Left ventricle myocardium superior (tissue), 1 donor: Measurements from ENCODE around the gene SMIM36. TPM values are rescaled to one million over a fixed set of nuclear protein-coding genes. Genes with fewer than 3 reads are reported as not detected.
"Not testable (repeated sequence)": the region's sequence is repeated elsewhere in the genome, so short reads cannot be mapped to it uniquely, and the experiment has no call there.

Experiments
- ATAC-seq: fragments of 200-7000 bp; cut with Tn5 transposase; one replicate; pipeline ENCODE4 v1.9.1; 2020; ENCODE audit warnings: mild to moderate bottlenecking, moderate library complexity
- DNase-seq: peaks from one replicate; pipeline ENCODE4 v3.0.0-alpha.2; 2020
- intact Hi-C: fragments of 100-400 bp; cut with micrococcal nuclease; formaldehyde crosslinking; loops from one replicate; pipeline ENCODE4 v1.11.0; 2022
- long read RNA-seq: library from polyadenylated mRNA; unstranded; transcript quantifications from one replicate; pipeline ENCODE4 v2.0.0, GENCODE V29; 2021
- total RNA-seq: library from RNA; stranded (reverse); fragmentation: NEBNext Ultra II Directional; extraction: Animal tissue kit (Norgen Biotek cat#: 25700); gene quantifications from one replicate; pipeline ENCODE4 v1.2.1, GENCODE V29; 2021
- donor health status: DM: no; HTN: yes; CAD: no; lungs with severe emphysema.

SMIM36 gene
- total RNA-seq, result not detected
- long read RNA-seq, result 0 reads

DNA sequence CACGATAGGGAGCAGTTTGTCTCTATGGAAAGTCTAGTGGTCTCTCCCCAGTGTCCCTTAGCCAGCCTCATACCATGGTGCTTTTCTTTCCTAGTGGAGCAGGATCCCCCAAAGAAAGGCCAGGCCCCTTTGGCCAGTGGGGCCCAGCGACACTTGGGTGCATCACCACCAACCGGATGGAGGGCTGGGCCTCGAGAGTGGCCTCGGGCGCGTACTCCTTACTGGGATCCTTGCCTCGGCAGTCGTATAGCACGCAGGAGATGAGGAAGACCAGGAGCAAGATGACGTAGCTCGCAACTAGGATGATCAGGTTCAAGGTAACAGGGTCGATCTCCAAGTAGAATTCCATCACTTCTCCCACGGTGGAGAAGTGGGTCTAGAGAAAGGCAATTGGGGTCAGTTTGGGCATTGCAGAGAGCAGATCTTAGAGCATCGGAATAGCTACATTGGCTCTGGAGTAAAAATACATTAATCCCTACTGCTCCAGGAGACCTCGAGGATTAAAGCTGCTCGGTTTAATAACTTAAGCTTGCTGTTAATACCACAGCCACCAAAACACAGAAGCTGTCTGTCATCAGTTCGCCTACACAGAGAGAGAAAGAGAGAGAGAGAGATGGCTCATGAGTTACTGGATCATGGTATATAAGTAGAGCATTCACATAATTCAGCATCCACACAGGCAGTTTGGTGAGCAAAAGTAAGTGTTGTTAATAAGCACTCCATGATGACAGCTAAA, at the start of gene SMIM36:
Gene SMIM36, minus strand, starts transcription at position 467 of the 736 bp plus-strand sequence.
- no peak for ATAC-seq
- intact Hi-C loops, result loop anchor here (5.0 kb wide), 1 partner anchor 154 kb away; no protein-coding TSS in a partner anchor
- no peak for DNase-seq

DNA sequence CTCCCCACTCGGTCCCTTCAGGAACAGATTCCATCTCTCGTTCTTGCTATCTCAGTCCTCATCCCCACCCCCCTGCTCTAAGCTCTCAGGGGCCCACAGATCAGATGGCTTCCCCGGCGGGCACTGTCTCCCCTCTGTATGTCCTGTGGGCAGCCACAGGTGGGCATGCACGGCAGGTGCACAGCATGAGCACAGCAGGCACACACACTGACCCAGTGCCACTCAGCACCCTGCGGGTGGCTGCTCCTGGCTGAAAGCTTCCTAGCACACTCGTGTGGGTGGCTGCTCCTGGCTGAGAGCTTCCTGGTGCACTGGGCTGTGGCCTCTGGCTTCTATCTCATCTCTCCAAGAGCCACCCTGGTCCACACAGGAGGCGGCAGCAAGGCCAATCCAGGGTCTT, 44.5 kb upstream of the SMIM36 start:
- DNase-seq (no peak), ATAC-seq (no peak)
- intact Hi-C loops, result no loop called here

DNA sequence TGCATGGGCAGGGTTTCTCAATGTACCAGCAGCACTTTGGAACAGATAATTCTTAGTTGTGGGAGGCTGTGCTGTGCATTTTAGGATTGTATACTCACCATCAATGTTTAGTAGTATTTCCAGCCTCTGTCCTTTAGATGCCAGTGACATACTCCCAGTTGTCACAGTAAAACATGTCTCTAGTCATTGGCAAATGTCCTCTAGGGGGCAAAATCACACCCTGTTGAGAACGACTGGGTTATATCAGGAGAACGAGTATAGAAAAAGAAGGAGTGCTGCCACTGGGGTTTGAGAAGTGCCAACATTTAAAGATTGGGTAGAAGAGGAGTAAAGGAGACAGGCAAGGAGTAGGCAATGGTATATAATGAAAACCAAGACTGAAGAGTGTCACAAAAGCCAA, 37.9 kb upstream of the SMIM36 start:
- ATAC-seq (peak; percentile 43), DNase-seq (no peak)
- intact Hi-C loops, result no loop called here

DNA sequence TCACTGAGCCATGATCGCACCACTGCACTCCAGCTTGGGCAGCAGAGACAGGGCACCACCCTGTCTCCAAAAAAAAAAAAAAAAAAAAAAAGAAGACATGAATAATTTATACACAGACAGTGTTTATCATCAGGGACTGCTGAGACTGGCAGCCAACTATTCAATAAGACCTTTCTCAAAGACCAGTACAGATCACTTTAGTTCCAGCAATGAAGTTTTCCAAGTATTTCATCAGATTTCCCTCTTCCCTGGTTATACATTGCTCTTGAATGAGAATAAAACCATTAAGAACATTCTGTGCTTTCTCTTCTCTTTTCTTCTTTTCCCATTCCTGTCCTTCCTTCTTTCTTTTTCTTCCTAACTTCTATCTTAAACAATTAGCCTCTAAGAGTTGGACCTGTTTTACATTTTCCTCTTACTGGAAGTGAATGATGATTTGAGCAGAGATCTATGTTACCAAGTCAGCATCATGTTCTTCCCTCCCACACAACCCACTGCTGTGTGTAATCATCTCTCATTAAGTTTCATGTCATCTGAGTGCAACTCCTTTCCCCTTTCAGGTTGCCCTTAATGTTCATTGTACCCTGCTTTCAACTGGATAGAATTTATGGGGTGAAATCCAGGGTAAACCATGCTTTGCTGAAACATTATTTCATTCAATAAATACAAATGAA, 35.9 kb upstream of the SMIM36 start:
- no peak for DNase-seq
- intact Hi-C loops, result no loop called here
- peak; percentile 33 for ATAC-seq

DNA sequence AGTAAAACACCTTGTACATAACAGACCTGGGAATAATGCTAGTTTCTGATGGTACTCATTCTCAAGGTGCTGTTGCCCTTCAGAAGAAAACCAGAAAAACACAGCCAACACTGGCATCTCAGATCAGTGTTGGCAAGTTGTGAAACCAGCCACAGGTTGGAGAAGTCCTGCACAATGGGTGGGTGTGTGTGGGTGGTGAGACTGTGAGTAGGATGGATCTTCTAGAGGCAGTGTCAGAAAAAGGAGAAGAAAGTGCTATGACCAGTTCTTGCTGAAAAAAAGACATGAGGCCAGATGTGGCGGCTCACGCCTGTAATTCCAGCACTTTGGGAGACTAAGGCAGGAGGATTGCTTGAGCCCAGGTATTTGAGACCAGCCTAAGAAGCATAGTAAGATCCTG, 35.2 kb upstream of the SMIM36 start:
- ATAC-seq (no peak), DNase-seq (no peak)
- intact Hi-C loops, result no loop called here

DNA sequence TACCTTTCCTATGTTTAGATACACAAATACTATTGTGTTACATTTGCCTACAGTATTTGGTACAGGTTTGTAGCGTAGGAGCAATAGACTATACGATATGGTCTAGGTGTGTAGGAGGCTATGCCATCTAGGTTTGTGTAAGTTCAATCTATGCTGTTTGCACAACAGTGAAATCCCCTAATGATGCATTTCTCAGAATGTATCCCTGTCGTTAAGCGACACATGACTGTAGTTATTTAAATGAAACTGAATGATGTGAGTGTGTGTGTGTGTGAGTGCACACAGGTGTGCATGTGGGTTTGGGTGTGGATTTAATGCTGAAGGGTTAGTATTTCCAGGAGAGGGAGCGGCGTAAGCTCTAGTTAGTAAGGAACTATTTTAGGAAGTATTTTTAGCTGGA, 34.6 kb upstream of the SMIM36 start:
- DNase-seq (no peak), ATAC-seq (no peak)
- intact Hi-C loops, result no loop called here

DNA sequence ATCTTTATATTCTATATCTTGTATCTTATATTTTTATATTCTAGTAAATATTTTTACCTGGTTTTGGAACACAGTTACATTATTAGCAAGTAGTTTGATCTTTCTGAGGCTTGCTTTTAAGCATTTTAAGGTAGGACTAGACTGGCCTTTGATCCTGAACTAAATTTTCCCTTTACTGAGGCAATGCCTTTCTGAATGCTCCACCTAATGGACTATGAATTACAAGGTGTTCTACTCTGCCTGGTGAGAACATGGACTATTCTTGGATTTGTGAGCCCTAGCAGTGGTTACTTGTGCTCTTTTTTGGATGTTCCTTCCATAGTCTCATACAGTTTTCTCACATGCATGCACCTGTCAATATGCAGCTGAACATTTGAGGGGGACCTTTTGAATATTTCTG, 32.5 kb upstream of the SMIM36 start:
- DNase-seq, result no peak
- intact Hi-C loops, result no loop called here

DNA sequence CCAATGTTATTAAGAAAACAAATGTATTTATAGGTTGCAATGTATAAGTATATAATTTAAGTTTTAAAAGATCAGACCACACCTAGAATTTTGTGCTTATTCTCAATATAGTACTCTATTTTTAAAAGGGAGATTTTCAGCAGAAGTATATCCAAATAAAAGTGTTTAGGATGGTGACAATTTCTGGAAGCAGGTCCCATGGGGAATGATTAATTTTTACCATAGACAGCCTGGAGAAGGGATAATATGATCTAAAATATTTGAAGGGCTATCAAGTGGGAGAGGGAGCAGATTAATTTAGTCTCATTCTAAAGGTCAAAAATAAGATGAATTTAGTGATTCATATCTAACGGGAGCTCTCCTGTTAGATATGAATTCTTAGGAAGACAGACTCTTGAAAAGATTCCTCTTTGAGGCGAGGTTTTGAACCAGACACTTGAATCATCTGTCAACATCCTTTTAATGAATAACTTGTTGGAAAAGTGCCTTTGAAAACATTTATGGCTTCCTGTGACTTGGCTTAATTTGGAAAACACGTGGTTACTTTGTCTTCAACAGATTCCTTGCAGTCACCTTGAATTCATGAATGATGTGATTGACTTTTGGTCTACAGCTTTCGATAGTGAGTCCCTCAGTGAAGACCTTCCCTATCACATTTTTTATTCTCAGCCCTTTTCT, 29.3 kb upstream of the SMIM36 start:
- ATAC-seq, result no peak
- intact Hi-C loops, result no loop called here
- no peak for DNase-seq

More for the DNA sequence above, 32.5 kb upstream of the SMIM36 start:
- no peak for ATAC-seq

DNA sequence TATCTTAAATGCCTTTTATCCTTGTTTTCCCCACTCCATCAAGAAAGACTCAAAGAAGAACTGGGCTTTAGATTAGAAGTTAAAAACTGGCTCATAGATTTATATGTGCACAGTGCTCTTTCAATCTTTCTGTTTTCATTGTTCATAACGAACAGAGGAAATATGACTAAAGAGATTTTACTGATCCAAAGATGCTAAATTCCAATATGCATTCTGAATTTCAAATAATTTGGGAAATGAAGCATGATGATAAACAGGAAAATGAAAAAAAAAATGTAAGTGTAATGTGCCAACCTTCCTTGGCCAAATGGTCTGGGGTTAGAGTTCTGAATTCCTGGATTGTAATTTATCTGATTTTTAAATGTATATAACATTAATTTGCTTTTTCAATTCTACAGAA, 25.0 kb upstream of the SMIM36 start:
- intact Hi-C loops, result no loop called here
- ATAC-seq (no peak), DNase-seq (no peak)

DNA sequence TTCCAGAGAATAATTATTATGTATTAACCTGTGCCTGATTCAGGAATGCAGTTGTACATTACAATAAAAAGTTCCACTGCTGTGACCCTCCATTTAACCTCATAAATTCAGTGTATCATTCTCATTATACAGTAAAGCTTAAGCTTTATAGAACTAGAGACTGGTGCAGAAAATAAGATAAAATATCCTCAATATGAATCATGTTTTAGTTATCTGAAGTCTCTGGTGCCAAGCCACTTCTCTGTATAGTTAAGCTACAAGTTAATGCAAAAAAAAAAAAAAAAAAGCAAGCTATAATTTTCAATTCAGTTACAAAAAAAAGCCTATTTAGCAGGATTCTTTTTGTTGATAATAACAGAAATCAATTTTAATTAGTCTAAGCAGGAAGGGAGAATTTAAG, 22.4 kb upstream of the SMIM36 start:
- DNase-seq (no peak), ATAC-seq (no peak)
- intact Hi-C loops, result no loop called here

DNA sequence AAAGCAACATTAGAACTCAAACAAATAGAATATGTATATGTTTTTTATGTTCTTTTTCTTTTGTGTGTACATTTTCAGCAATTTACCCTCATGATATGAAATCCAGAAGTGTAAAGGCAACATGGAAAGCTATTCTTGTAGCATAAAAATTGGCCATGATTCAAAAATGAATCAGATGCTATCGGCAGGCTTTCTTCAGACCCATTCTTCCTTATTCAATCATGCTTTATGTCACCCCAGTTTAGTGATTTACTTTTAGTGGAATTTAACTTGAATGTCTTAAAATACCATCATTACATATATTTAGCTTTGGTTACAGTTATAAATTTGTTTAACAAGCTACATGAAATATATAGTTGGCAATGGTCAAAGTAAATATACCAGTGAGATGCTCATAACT, 21.4 kb upstream of the SMIM36 start:
- intact Hi-C loops, result no loop called here
- ATAC-seq (no peak), DNase-seq (no peak)

DNA sequence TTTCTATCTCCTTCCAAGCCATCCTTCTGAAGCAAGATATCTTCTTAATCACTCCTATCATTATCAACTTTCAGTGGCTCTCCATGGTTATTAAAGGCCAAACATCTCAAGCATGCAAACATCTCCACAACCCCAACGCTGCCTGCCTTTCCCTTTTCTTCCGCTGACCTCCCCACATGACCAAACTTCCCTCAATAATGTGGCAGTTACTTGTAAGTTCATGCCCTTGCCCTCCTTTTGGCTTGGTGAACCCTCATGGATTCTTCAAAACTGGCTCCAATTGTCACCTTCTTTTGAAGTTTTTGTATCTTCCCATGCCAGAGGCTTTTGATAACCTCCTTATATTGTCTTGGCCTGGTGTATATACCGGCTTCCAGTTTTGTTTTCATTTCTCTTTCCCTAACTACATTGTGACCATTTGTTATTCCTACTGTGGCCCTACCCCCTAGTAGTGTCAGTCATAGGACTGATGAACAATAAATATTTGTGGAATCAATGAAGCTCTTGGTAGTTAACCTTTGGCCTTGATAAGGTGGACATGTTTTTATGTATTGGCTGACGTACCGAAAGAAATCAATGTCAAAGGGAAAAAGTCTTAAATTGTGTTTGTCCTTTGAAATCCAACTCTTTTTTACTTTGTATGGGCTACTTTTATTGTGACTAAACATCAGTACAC, 19.9 kb upstream of the SMIM36 start:
- ATAC-seq (no peak), DNase-seq (no peak)
- intact Hi-C loops, result no loop called here

DNA sequence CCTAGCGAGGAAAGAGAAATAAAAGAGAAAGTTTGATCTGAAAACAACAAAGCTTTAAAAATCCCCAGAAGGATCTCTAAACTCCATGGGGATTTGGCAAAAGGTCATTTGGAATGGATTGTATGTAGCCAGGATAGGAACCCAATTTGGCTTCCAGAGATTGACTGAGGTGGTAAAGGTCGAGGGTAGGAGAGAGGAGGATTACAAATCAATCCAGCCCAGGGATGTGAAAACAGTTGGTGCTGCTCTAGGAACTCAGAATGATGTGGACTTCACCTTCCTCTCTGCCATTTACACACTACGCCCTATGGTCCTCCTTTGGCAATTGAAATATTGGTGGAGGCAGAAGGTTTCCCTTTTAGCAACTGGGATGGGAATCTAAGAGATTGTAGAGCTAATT, 18.8 kb upstream of the SMIM36 start:
- intact Hi-C loops, result no loop called here
- no peak for ATAC-seq

DNA sequence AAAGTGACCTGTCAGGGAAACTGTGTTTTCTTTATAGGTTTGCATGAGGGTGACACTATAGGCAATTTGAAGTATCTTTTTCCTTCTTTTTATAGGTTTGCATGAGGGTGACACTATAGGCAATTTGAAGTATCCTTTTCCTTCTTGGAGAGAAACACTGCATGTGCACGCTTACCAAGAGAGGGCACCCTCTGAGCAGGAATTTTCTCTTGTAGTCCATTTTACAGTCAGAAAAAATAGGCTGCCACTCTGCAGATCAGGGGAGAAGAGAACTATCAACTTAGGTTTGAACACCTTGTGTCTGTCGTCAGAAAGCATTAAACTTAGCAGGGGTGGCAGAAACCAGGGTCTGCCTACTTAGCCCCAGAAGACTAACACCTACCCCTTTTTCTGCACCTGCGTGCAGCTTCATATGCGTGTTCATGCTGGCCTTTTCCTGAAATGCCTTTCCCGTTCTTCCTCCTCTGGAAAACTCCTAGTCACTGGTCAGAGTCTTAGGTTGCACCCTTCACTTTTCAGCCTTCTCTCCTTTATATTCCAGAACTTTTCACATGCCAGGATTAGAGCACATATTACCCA, 16.4 kb upstream of the SMIM36 start:
- DNase-seq (no peak), ATAC-seq (peak; percentile 82)
- intact Hi-C loops, result loop anchor here (2.0 to 10.0 kb wide), 4 partner anchors 107 to 297 kb away; no protein-coding TSS in a partner anchor

More for the DNA sequence above, 18.8 kb upstream of the SMIM36 start:
- DNase-seq, result no peak

DNA sequence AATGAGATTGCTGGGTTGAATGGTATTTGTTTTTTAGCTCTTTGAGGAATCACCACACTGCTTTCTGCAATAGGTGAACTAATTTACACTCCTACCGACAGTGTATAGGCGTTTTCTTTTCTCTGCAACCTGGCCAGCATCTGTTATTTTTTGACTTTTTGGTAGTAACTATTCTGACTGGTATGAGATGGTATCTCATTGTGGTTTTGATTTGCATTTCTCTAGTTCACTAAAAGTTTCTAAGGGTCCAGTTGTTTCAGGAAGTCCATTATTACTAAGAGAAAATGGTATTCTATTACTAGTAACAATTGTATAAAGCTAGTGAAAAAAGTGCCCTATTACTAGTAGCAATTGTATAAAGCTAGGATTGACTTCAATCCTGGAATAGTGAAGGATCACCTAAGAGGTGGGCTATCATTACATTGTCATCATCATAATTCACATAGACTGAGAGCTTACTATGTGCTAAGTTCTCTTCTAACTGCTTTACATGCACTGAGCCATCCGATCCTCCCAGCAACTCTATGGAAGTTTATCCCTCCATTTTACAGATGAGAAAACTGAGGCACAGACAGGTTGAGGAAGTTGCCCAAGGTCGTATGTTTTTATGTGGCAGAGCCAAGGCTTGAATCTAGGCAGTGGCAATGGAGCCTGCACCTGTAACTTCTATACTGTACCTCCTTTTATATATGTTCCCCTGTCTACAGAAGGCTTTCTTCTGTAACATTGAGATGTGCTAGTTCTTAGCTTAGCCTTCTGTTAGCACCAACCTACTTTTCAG, 13.4 kb upstream of the SMIM36 start:
- no peak for DNase-seq
- no peak for ATAC-seq
- intact Hi-C loops, result loop anchor here (5.0 to 10.0 kb wide), 2 partner anchors 110 to 248 kb away; no protein-coding TSS in a partner anchor

DNA sequence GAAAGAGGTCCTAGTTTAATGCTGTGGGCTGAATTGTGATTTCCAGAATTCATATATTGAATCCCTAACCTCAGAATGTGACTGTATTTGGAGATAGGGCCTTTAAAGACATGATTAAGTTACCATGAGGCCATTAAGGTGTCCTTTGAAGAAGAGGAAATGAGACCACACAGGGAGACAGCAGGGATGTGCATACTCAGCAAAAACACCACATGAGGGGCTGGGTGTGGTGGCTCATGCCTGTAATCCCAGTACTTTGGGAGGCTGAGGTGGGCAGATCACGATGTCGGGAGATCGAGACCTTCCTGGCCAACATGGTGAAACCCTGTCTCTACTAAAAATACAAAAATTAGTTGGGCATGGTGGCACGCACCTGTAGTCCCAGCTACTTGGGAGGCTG, 11.8 kb upstream of the SMIM36 start:
- intact Hi-C loops, result loop anchor here (10.0 kb wide), 1 partner anchor 112 kb away; no protein-coding TSS in a partner anchor
- not testable (repeated sequence) for DNase-seq, ATAC-seq

DNA sequence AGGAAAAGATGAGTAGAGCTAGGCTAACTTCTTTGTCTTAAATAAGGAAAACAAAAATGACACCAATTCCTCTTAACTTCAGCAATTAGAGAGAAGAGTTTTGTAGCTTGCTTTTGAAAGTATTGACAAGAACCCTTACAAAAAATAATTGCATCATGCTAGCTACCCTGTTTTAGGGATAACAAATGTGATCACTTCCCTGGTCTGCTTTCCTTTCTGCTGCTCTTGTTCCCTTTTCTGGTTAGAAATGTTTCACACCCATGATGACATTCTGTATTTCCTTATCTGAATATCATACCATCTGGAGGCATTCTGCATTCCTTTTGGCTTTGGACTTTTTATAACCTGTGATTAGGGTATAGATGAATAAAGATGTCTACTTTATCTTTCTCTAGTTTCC, 9.9 kb upstream of the SMIM36 start:
- ATAC-seq, result no peak
- intact Hi-C loops, result loop anchor here (10.0 kb wide), 1 partner anchor 114 kb away; no protein-coding TSS in a partner anchor
- no peak for DNase-seq

DNA sequence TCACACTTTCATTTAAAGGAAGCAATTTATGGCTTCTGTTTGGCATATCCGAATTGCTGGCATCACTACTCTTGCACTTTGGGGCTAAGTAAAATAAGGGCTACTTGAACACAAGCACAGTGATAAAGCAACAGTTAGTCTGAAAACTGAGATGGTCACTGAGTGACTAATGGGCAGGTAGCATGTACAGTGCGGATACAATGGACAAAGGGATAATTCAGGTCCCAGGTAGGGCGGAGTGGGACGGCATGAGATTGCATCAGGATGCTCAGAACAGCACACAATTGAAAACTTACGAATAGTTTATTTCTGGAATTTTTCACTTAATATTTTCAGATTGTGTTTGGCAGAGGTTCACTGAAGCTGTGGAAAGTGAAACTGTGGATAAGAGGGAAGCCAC, 9.2 kb upstream of the SMIM36 start:
- no peak for ATAC-seq
- no peak for DNase-seq
- intact Hi-C loops, result loop anchor here (10.0 kb wide), 1 partner anchor 114 kb away; no protein-coding TSS in a partner anchor
